Skeletal muscle satellite cell (primary cell): ENCODE measurements around the gene FALEC.
A peak's percentile ranks its signal among the peaks of the same experiment; 100 is the strongest.
"Not testable (repeated sequence)": the region's sequence is repeated elsewhere in the genome, so short reads cannot be mapped to it uniquely, and the experiment has no call there.

Experiments used
- H3K27me3 ChIP-seq: 2 replicates; pipeline ENCODE4 v1.7.0; 2013; ENCODE audit warnings: low read length; ENCODE audit not compliant: control insufficient read depth, insufficient read depth
- H3K36me3 ChIP-seq: 2 replicates; pipeline ENCODE4 v1.7.0; 2013; ENCODE audit warnings: mild to moderate bottlenecking, control low read depth, low read length; ENCODE audit not compliant: insufficient read depth
- H3K4me1 ChIP-seq: 2 replicates; pipeline ENCODE4 v1.7.0; 2013; ENCODE audit warnings: low read length; ENCODE audit not compliant: control insufficient read depth, insufficient read depth
- H3K4me2 ChIP-seq: 2 replicates; pipeline ENCODE4 v1.7.0; 2013; ENCODE audit warnings: mild to moderate bottlenecking, low read length
- H3K4me3 ChIP-seq: 2 replicates; pipeline ENCODE4 v1.7.0; 2013; ENCODE audit warnings: low read length
- H3K9ac ChIP-seq: 2 replicates; pipeline ENCODE4 v1.7.0; 2013; ENCODE audit warnings: mild to moderate bottlenecking, low read depth, low read length, moderate library complexity
- H3K9me3 ChIP-seq: replicated peaks from 2 replicates; pipeline ENCODE4 v1.7.0; 2013; ENCODE audit warnings: mild to moderate bottlenecking, control low read depth, low read length

The FALEC gene

GRCh38 chr1:150561974-150562445 lies 46.5 kb downstream of the FALEC start:
- H3K9ac ChIP-seq: peak overlapping the region; percentile 97
- no peaks in the 10 kb centered on the region for H3K27me3 ChIP-seq
- peak overlapping the region; percentile 87 for H3K4me2 ChIP-seq
- no peaks in the 10 kb centered on the region for H3K36me3 ChIP-seq
- peaks cover 58% of the 10 kb centered on the region for H3K4me1 ChIP-seq
- H3K4me3 ChIP-seq: peak overlapping the region; percentile 67
- no peaks in the 10 kb centered on the region for H3K9me3 ChIP-seq

- no peaks in the 10 kb centered on the region for H3K27me3 ChIP-seq
- peak overlapping the region; percentile 97 for H3K9ac ChIP-seq
- peaks cover 65% of the 10 kb centered on the region for H3K4me1 ChIP-seq
- peak overlapping the region; percentile 67 for H3K4me3 ChIP-seq
- peak overlapping the region; percentile 87 for H3K4me2 ChIP-seq
- no peaks in the 10 kb centered on the region for H3K9me3 ChIP-seq
- H3K36me3 ChIP-seq: no peaks in the 10 kb centered on the region
These were observed 47.1 kb downstream of the FALEC start for GRCh38 chr1:150562446-150563339.

GRCh38 chr1:150563340-150564038 lies 47.9 kb downstream of the FALEC start:
- Histone ChIP-seq H3K9ac (peak overlapping the region; percentile 97), H3K4me1 (peaks cover 72% of the 10 kb centered on the region), H3K36me3 (no peaks in the 10 kb centered on the region), H3K27me3 (no peaks in the 10 kb centered on the region), H3K4me3 (peak overlapping the region; percentile 18), H3K4me2 (peak overlapping the region; percentile 87), H3K9me3 (no peaks in the 10 kb centered on the region)

- Histone ChIP-seq H3K36me3 (no peaks in the 10 kb centered on the region), H3K4me2 (peak overlapping the region; percentile 87), H3K9ac (peak overlapping the region; percentile 97), H3K9me3 (no peaks in the 10 kb centered on the region), H3K4me3 (peak overlapping the region; percentile 18), H3K27me3 (no peaks in the 10 kb centered on the region), H3K4me1 (peaks cover 81% of the 10 kb centered on the region)
These were observed 48.8 kb downstream of the FALEC start for GRCh38 chr1:150564051-150564991.

- Histone ChIP-seq H3K9ac (peak overlapping the region; percentile 97), H3K4me1 (peaks cover 87% of the 10 kb centered on the region)
- H3K9me3 ChIP-seq, H3K27me3 ChIP-seq, H3K4me2 ChIP-seq, H3K4me3 ChIP-seq, H3K36me3 ChIP-seq: not testable (repeated sequence)
These were observed 49.9 kb downstream of the FALEC start for GRCh38 chr1:150565240-150565991.

GRCh38 chr1:150566589-150567340 lies 51.2 kb downstream of the FALEC start:
- Histone ChIP-seq H3K9me3 (no peaks in the 10 kb centered on the region), H3K9ac (peak overlapping the region; percentile 79), H3K4me3 (peak overlapping the region; percentile 41), H3K27me3 (no peaks in the 10 kb centered on the region), H3K36me3 (peaks cover 4% of the 10 kb centered on the region), H3K4me2 (peak overlapping the region; percentile 70), H3K4me1 (peaks cover 80% of the 10 kb centered on the region)

GRCh38 chr1:150567341-150567716 lies 51.8 kb downstream of the FALEC start:
- peak overlapping the region; percentile 79 for H3K9ac ChIP-seq
- H3K4me1 ChIP-seq: peaks cover 75% of the 10 kb centered on the region
- H3K27me3 ChIP-seq: no peaks in the 10 kb centered on the region
- H3K4me3 ChIP-seq: peak overlapping the region; percentile 41
- H3K9me3 ChIP-seq: no peaks in the 10 kb centered on the region
- peaks cover 9% of the 10 kb centered on the region for H3K36me3 ChIP-seq
- peak overlapping the region; percentile 70 for H3K4me2 ChIP-seq

- Histone ChIP-seq H3K4me1 (peaks cover 75% of the 10 kb centered on the region), H3K36me3 (peaks cover 15% of the 10 kb centered on the region), H3K9ac (peak overlapping the region; percentile 79), H3K4me3 (peak overlapping the region; percentile 41), H3K27me3 (no peaks in the 10 kb centered on the region), H3K9me3 (no peaks in the 10 kb centered on the region), H3K4me2 (peak overlapping the region; percentile 70)
These were observed 52.4 kb downstream of the FALEC start for GRCh38 chr1:150567717-150568593.

GRCh38 chr1:150568594-150568966 lies 53.0 kb downstream of the FALEC start:
- peak overlapping the region; percentile 79 for H3K9ac ChIP-seq
- no peaks in the 10 kb centered on the region for H3K9me3 ChIP-seq
- H3K4me3 ChIP-seq: no peak overlapping the region
- H3K27me3 ChIP-seq: no peaks in the 10 kb centered on the region
- peaks cover 75% of the 10 kb centered on the region for H3K4me1 ChIP-seq
- peak overlapping the region; percentile 70 for H3K4me2 ChIP-seq
- peaks cover 21% of the 10 kb centered on the region for H3K36me3 ChIP-seq
